DND-41 (cell line): ENCODE measurements around the gene FOXN3.
"Not testable (repeated sequence)": the region's sequence is repeated elsewhere in the genome, so short reads cannot be mapped to it uniquely, and the experiment has no call there.

ENCODE experiments used
- EZH2 ChIP-seq: IDR thresholded peaks from 3 replicates; pipeline ENCODE4 v1.6.1; 2012; ENCODE audit warnings: borderline replicate concordance, low read depth, mild to moderate bottlenecking, moderate library complexity, low read length, inconsistent platforms; ENCODE audit not compliant: severe bottlenecking
- TF ChIP-seq, protein P1 (sequence below): IDR thresholded peaks from 2 replicates; pipeline ENCODE4 v1.5.1; 2012; ENCODE audit warnings: borderline replicate concordance, low read length, moderate library complexity, mild to moderate bottlenecking; ENCODE audit not compliant: poor library complexity, severe bottlenecking; ENCODE audit errors: extremely low read depth

DNA sequence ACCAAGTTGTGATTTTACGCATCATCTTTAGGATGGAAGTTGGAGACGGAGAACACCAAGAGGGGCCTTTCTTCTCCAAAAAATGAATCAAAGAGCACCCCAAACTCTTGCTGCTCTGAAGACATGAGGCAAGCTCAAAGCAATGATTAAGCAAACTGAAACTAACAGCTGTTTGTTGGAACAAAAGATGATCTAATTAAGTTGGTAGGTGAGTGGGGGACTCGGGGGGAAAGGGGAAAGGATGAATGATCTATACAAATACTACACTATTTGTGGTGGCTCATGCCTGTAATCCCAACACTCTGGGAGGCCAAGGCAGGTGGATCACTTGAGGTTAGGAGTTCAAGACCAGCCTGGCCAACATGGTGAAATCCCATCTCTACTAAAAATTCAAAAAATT, 217.7 kb downstream of the FOXN3 start:
- TF ChIP-seq, protein P1, sequence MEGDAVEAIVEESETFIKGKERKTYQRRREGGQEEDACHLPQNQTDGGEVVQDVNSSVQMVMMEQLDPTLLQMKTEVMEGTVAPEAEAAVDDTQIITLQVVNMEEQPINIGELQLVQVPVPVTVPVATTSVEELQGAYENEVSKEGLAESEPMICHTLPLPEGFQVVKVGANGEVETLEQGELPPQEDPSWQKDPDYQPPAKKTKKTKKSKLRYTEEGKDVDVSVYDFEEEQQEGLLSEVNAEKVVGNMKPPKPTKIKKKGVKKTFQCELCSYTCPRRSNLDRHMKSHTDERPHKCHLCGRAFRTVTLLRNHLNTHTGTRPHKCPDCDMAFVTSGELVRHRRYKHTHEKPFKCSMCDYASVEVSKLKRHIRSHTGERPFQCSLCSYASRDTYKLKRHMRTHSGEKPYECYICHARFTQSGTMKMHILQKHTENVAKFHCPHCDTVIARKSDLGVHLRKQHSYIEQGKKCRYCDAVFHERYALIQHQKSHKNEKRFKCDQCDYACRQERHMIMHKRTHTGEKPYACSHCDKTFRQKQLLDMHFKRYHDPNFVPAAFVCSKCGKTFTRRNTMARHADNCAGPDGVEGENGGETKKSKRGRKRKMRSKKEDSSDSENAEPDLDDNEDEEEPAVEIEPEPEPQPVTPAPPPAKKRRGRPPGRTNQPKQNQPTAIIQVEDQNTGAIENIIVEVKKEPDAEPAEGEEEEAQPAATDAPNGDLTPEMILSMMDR: not testable (repeated sequence)
- not testable (repeated sequence) for TF ChIP-seq EZH2
